A549 treated with AZD9567 at 1 μM for 4 hours (cell line): ENCODE results near the gene SLC10A7. TPM values are rescaled to one million over a fixed set of nuclear protein-coding genes. Genes with fewer than 3 reads are reported as not detected.

Experiments used
- total RNA-seq: library from RNA; stranded (reverse); fragments of 200-300 nt; extraction: Qiagen RNA extraction; gene quantifications from 5 replicates; pipeline ENCODE4 v1.2.3, GENCODE V29; 2022; ENCODE audit not compliant: insufficient read depth

SLC10A7 gene, protein sequence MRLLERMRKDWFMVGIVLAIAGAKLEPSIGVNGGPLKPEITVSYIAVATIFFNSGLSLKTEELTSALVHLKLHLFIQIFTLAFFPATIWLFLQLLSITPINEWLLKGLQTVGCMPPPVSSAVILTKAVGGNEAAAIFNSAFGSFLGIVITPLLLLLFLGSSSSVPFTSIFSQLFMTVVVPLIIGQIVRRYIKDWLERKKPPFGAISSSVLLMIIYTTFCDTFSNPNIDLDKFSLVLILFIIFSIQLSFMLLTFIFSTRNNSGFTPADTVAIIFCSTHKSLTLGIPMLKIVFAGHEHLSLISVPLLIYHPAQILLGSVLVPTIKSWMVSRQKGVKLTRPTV
- 1.4 to 2.4 TPM (median 2.0 TPM) in 5 replicates for total RNA-seq

DNA sequence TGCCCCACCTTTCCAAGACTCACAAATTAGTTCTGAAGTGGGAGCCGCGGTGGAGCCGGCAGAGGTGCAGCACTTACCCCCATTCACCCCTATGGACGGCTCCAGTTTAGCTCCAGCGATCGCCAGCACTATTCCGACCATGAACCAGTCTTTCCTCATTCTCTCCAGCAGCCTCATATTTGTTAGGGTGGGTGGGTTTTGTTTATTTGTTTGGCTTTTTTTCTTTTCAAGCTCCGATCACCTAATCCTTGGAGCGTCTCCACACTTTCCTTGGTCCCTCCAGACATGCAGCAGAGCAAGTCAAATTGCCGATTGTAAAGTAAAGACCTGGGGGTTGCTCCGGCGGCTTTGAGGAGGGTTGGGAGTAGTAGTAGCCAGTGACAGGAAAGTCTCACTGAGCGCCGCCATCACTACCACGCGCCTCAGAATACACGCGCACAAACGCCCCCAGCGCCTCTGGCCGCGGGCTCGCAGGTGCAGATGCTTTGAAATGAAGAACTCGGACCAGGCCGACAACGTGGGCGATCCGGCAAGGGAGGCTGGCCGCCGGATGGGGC is at the start of gene SLC10A7:
TSS of gene SLC10A7 (minus strand) at position 400 of the 557 bp plus-strand sequence. CDS start at position 177, 223 bp downstream.

DNA sequence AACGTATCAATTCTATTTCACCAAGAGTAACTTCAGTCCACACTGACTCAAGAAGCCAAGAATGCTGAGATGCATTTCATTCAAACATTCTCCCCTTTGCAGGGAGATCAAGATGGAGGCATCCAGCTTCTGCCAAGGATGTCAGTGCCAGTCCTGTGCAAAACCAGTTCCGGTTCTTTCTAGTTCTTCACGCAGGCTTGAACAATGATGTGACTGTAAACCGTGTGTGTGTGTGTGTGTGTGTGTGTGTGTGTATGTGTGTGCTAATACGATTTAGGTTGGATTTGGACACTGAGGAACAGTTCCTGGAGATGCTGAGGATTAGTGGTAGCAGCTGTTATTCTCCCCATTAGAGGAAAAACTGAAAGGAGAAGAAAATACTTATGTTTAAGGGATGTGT is 307.5 kb downstream of the SLC10A7 start, which contains the start of gene REELD1:
TSS of gene REELD1 (plus strand) at position 301 of the 400 bp plus-strand sequence. CDS start 2,415 bp downstream, outside the sequence.

Other genes with a start within 250 kb of the SLC10A7 start
- not detected in 5 replicates for gene POU4F2, start 117.0 kb upstream of the SLC10A7 start, total RNA-seq